HG02938 (cell line): Measurements from ENCODE around the gene TXNDC5.
"Not testable (repeated sequence)": the region's sequence is repeated elsewhere in the genome, so short reads cannot be mapped to it uniquely, and the experiment has no call there.

Experiments used
- ATAC-seq: cut with Tn5 transposase; IDR thresholded peaks from one replicate; pipeline ENCODE4 v1.9.1; 2021; ENCODE audit warnings: mild to moderate bottlenecking, moderate library complexity; ENCODE audit not compliant: unreplicated experiment

The TXNDC5 gene

GRCh38 chr6:7914991-7915789 lies 4.6 kb upstream of the TXNDC5 start:
- no peak for ATAC-seq

- no peak for ATAC-seq
These were observed 3.7 kb upstream of the TXNDC5 start for GRCh38 chr6:7914311-7914710.

GRCh38 chr6:7912736-7913517 lies 2.3 kb upstream of the TXNDC5 start:
- ATAC-seq = no peak

- ATAC-seq = no peak
These were observed 1.4 kb upstream of the TXNDC5 start for GRCh38 chr6:7912024-7912423.

GRCh38 chr6:7911345-7911725 lies 747 bp upstream of the TXNDC5 start:
- ATAC-seq = no peak

- ATAC-seq = peak; percentile 29
These were observed 312 bp downstream of the TXNDC5 start for GRCh38 chr6:7910298-7910653.

GRCh38 chr6:7909323-7910276 lies 988 bp downstream of the TXNDC5 start:
- ATAC-seq = peak; percentile 21

GRCh38 chr6:7907159-7907558 lies 3.4 kb downstream of the TXNDC5 start:
- no peak for ATAC-seq

- ATAC-seq = no peak
These were observed 3.8 kb downstream of the TXNDC5 start for GRCh38 chr6:7906741-7907140.

- no peak for ATAC-seq
These were observed 5.2 kb downstream of the TXNDC5 start for GRCh38 chr6:7905416-7905815.

- no peak for ATAC-seq
These were observed 5.8 kb downstream of the TXNDC5 start for GRCh38 chr6:7904654-7905319.

GRCh38 chr6:7903673-7904072 lies 6.9 kb downstream of the TXNDC5 start:
- no peak for ATAC-seq

GRCh38 chr6:7902867-7903266 lies 7.7 kb downstream of the TXNDC5 start:
- ATAC-seq = no peak

GRCh38 chr6:7902221-7902620 lies 8.4 kb downstream of the TXNDC5 start:
- ATAC-seq = no peak

GRCh38 chr6:7901780-7902179 lies 8.8 kb downstream of the TXNDC5 start:
- ATAC-seq = no peak

GRCh38 chr6:7901056-7901455 lies 9.5 kb downstream of the TXNDC5 start:
- no peak for ATAC-seq

- ATAC-seq = no peak
These were observed 10.0 kb downstream of the TXNDC5 start for GRCh38 chr6:7900621-7901020.

GRCh38 chr6:7899889-7900213 lies 10.7 kb downstream of the TXNDC5 start:
- ATAC-seq = no peak

GRCh38 chr6:7899101-7899888 lies 11.3 kb downstream of the TXNDC5 start:
- no peak for ATAC-seq

- ATAC-seq = not testable (repeated sequence)
These were observed 12.4 kb downstream of the TXNDC5 start for GRCh38 chr6:7898193-7898586.
